ENCODE results near the gene LGR4.

GRCh38 chr11:27453701-27454100 lies 18.9 kb downstream of the LGR4 start:
- TF ChIP-seq, protein P1, sequence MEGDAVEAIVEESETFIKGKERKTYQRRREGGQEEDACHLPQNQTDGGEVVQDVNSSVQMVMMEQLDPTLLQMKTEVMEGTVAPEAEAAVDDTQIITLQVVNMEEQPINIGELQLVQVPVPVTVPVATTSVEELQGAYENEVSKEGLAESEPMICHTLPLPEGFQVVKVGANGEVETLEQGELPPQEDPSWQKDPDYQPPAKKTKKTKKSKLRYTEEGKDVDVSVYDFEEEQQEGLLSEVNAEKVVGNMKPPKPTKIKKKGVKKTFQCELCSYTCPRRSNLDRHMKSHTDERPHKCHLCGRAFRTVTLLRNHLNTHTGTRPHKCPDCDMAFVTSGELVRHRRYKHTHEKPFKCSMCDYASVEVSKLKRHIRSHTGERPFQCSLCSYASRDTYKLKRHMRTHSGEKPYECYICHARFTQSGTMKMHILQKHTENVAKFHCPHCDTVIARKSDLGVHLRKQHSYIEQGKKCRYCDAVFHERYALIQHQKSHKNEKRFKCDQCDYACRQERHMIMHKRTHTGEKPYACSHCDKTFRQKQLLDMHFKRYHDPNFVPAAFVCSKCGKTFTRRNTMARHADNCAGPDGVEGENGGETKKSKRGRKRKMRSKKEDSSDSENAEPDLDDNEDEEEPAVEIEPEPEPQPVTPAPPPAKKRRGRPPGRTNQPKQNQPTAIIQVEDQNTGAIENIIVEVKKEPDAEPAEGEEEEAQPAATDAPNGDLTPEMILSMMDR (IDR thresholded peaks at IDR 0.05; ENCODE audit: low read depth, low read length, poor library complexity, severe bottlenecking), result no peak
- TF ChIP-seq EZH2phosphoT487 (IDR thresholded peaks at IDR 0.05; ENCODE audit: borderline replicate concordance, low read length), result no peak

Data from DOHH2 (cell line).